OCI-LY1 (cell line): Measurements from ENCODE around the gene SLC35G6.

Experiments used
- H2AFZ ChIP-seq: fragments of 200-600 bp; sonication (generic), shearing (Covaris generic); 2 replicates; pipeline ENCODE4 v1.6.0; 2014; ENCODE audit warnings: antibody characterized with exemption, mild to moderate bottlenecking, low read length
- H3F3A ChIP-seq: fragments of 200-600 bp; sonication (generic), shearing (Covaris generic); 2 replicates; pipeline ENCODE4 v1.6.0; 2014; ENCODE audit warnings: mild to moderate bottlenecking, antibody characterized with exemption, low read length, moderate library complexity; ENCODE audit not compliant: insufficient read depth
- H3K27ac ChIP-seq: fragments of 200-600 bp; sonication (generic); 2 replicates; pipeline ENCODE4 v1.5.1; 2014; ENCODE audit warnings: low read length, mixed run types, mild to moderate bottlenecking, low read depth; ENCODE audit not compliant: poor library complexity, severe bottlenecking
- H3K27me3 ChIP-seq: fragments of 200-600 bp; sonication (generic); 2 replicates; pipeline ENCODE4 v1.6.0; 2014; ENCODE audit warnings: antibody characterized with exemption, mild to moderate bottlenecking, low read length, moderate library complexity; ENCODE audit not compliant: insufficient read depth
- H3K36me3 ChIP-seq: fragments of 200-600 bp; sonication (generic); 2 replicates; pipeline ENCODE4 v1.6.1; 2014; ENCODE audit warnings: mild to moderate bottlenecking, antibody characterized with exemption, low read length, moderate library complexity, mixed read lengths; ENCODE audit not compliant: insufficient read depth
- H3K4me1 ChIP-seq: fragments of 200-600 bp; sonication (generic); 2 replicates; pipeline ENCODE4 v1.5.1; 2014; ENCODE audit warnings: mild to moderate bottlenecking, low read length, moderate library complexity; ENCODE audit not compliant: insufficient read depth, severe bottlenecking
- H3K4me2 ChIP-seq: fragments of 200-600 bp; sonication (generic), shearing (Covaris generic); 2 replicates; pipeline ENCODE4 v1.6.1; 2014; ENCODE audit warnings: low read length
- H3K4me3 ChIP-seq: fragments of 200-600 bp; sonication (generic); 2 replicates; pipeline ENCODE4 v1.5.1; 2014; ENCODE audit warnings: low read length, low read depth, mild to moderate bottlenecking, mixed read lengths; ENCODE audit not compliant: poor library complexity, severe bottlenecking
- H3K79me2 ChIP-seq: fragments of 200-600 bp; shearing (Covaris generic); 2 replicates; pipeline ENCODE4 v1.6.1; 2016; ENCODE audit warnings: mixed run types, low read length, mixed read lengths; ENCODE audit not compliant: insufficient read depth
- H3K9ac ChIP-seq: fragments of 200-600 bp; sonication (generic), shearing (Covaris generic); 2 replicates; pipeline ENCODE4 v1.6.1; 2014; ENCODE audit warnings: mild to moderate bottlenecking, low read length, mixed read lengths
- H3K9me2 ChIP-seq: fragments of 200-600 bp; sonication (generic), shearing (Covaris generic); 2 replicates; pipeline ENCODE4 v1.6.1; 2014; ENCODE audit warnings: low read depth, mild to moderate bottlenecking, low read length, mixed read lengths
- H3K9me3 ChIP-seq: fragments of 200-600 bp; shearing (Covaris generic); 2 replicates; pipeline ENCODE4 v1.6.1; 2014; ENCODE audit warnings: low read length, mixed read lengths
- H4K20me1 ChIP-seq: fragments of 200-600 bp; sonication (generic), shearing (Covaris generic); 2 replicates; pipeline ENCODE4 v1.6.0; 2016; ENCODE audit warnings: mild to moderate bottlenecking, low read length; ENCODE audit not compliant: insufficient read depth
- EZH2 ChIP-seq: fragments of 200-600 bp; sonication (generic), shearing (Covaris generic); IDR thresholded peaks from 2 replicates; pipeline ENCODE4 v1.8.0; 2017; ENCODE audit warnings: borderline replicate concordance, mixed run types, mild to moderate bottlenecking, antibody characterized with exemption, low read length, moderate library complexity, mixed read lengths
- TF ChIP-seq, protein P1 (sequence below): fragments of 200-600 bp; sonication (generic), shearing (Covaris generic); IDR thresholded peaks from 2 replicates; pipeline ENCODE4 v1.5.1; 2017; ENCODE audit warnings: mild to moderate bottlenecking, antibody characterized with exemption, low read length, moderate library complexity, mixed read lengths

SLC35G6 gene

DNA sequence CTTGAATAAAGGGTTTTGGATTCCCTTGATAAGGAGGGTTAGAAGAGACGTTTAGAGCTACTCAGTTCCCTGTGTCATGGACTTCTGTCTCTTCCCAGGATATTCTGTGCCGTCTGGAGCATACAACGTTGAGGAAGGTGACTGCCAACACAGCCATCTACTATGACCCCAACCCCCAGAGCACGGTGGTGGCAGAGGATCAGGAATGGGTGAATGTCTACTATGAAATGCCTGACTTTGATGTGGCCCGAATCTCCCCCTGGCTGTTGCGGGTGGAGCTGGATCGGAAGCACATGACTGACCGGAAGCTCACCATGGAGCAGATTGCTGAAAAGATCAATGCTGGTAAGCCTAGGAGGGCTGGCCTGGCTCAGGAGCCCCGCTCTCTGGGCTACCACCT, 27.6 kb downstream of the SLC35G6 start:
- no peak overlapping the region for H3K4me2 ChIP-seq
- no peaks in the 10 kb centered on the region for H3F3A ChIP-seq
- no peaks in the 10 kb centered on the region for H3K9me3 ChIP-seq
- H3K4me3 ChIP-seq: no peak overlapping the region
- H2AFZ ChIP-seq: no peak overlapping the region
- no peaks in the 10 kb centered on the region for H4K20me1 ChIP-seq
- H3K9me2 ChIP-seq: no peaks in the 10 kb centered on the region
- no peaks in the 10 kb centered on the region for H3K79me2 ChIP-seq
- no peak overlapping the region for H3K9ac ChIP-seq
- TF ChIP-seq EZH2: no peak
- TF ChIP-seq, protein P1, sequence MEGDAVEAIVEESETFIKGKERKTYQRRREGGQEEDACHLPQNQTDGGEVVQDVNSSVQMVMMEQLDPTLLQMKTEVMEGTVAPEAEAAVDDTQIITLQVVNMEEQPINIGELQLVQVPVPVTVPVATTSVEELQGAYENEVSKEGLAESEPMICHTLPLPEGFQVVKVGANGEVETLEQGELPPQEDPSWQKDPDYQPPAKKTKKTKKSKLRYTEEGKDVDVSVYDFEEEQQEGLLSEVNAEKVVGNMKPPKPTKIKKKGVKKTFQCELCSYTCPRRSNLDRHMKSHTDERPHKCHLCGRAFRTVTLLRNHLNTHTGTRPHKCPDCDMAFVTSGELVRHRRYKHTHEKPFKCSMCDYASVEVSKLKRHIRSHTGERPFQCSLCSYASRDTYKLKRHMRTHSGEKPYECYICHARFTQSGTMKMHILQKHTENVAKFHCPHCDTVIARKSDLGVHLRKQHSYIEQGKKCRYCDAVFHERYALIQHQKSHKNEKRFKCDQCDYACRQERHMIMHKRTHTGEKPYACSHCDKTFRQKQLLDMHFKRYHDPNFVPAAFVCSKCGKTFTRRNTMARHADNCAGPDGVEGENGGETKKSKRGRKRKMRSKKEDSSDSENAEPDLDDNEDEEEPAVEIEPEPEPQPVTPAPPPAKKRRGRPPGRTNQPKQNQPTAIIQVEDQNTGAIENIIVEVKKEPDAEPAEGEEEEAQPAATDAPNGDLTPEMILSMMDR: no peak
- peaks cover 98% of the 10 kb centered on the region for H3K36me3 ChIP-seq
- H3K4me1 ChIP-seq: no peaks in the 10 kb centered on the region
- H3K27me3 ChIP-seq: no peaks in the 10 kb centered on the region
- no peak overlapping the region for H3K27ac ChIP-seq

DNA sequence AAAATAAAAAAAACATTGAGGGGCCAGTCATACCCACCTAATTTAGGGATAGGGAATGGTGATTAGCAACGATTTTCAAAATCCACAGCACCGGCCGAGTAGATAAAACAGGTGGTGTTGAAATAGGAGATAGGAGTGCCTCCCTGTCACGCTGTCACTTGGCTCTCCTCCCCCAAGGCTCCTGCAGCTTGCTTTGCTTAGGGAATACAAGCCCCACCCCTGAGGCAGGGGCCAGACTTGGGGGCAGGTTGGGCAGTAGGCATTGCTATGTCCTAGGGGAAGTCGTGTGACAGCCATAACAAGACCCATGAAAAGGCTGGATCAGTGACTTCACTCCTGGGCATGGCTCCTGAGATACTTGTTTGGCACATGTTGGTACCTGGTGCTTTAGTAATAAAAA, 28.7 kb downstream of the SLC35G6 start:
- no peaks in the 10 kb centered on the region for H4K20me1 ChIP-seq
- H3K9ac ChIP-seq: no peak overlapping the region
- no peak overlapping the region for H3K27ac ChIP-seq
- H3K4me3 ChIP-seq: no peak overlapping the region
- no peaks in the 10 kb centered on the region for H3K79me2 ChIP-seq
- no peak overlapping the region for H3K4me2 ChIP-seq
- no peak for TF ChIP-seq EZH2
- TF ChIP-seq, protein P1: no peak
- H3F3A ChIP-seq: no peaks in the 10 kb centered on the region
- no peaks in the 10 kb centered on the region for H3K4me1 ChIP-seq
- no peaks in the 10 kb centered on the region for H3K27me3 ChIP-seq
- H3K36me3 ChIP-seq: peaks cover 87% of the 10 kb centered on the region
- H3K9me3 ChIP-seq: no peaks in the 10 kb centered on the region
- no peak overlapping the region for H2AFZ ChIP-seq
- H3K9me2 ChIP-seq: no peaks in the 10 kb centered on the region

DNA sequence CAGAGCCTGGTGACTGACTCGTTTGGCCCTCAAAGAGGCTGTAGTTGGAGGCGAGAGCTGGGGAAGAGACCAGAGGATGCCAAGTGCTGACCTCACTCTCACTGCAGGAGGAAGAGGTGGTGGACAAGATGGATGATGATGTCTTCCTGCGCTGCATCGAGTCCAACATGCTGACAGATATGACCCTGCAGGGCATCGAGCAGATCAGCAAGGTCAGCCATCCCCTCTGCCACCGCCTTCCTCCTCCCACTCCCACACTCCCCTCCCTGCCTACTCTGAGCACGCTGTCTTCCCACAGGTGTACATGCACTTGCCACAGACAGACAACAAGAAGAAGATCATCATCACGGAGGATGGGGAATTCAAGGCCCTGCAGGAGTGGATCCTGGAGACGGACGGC, 29.9 kb downstream of the SLC35G6 start:
- H3K36me3 ChIP-seq: peaks cover 77% of the 10 kb centered on the region
- no peaks in the 10 kb centered on the region for H3K9me2 ChIP-seq
- no peaks in the 10 kb centered on the region for H3F3A ChIP-seq
- H3K4me2 ChIP-seq: no peak overlapping the region
- no peaks in the 10 kb centered on the region for H3K4me1 ChIP-seq
- TF ChIP-seq, protein P1: no peak
- TF ChIP-seq EZH2: no peak
- no peak overlapping the region for H3K9ac ChIP-seq
- H3K79me2 ChIP-seq: no peaks in the 10 kb centered on the region
- H3K4me3 ChIP-seq: no peak overlapping the region
- no peak overlapping the region for H3K27ac ChIP-seq
- H4K20me1 ChIP-seq: no peaks in the 10 kb centered on the region
- H2AFZ ChIP-seq: no peak overlapping the region
- no peaks in the 10 kb centered on the region for H3K27me3 ChIP-seq
- no peaks in the 10 kb centered on the region for H3K9me3 ChIP-seq
